ENCODE measurements around the gene PIR. TPM values are rescaled to one million over a fixed set of nuclear protein-coding genes. Genes with fewer than 3 reads are reported as not detected.

The PIR gene
- total RNA-seq, 2 experiments from 2014 or later, result 1.9 to 3.5 TPM

DNA sequence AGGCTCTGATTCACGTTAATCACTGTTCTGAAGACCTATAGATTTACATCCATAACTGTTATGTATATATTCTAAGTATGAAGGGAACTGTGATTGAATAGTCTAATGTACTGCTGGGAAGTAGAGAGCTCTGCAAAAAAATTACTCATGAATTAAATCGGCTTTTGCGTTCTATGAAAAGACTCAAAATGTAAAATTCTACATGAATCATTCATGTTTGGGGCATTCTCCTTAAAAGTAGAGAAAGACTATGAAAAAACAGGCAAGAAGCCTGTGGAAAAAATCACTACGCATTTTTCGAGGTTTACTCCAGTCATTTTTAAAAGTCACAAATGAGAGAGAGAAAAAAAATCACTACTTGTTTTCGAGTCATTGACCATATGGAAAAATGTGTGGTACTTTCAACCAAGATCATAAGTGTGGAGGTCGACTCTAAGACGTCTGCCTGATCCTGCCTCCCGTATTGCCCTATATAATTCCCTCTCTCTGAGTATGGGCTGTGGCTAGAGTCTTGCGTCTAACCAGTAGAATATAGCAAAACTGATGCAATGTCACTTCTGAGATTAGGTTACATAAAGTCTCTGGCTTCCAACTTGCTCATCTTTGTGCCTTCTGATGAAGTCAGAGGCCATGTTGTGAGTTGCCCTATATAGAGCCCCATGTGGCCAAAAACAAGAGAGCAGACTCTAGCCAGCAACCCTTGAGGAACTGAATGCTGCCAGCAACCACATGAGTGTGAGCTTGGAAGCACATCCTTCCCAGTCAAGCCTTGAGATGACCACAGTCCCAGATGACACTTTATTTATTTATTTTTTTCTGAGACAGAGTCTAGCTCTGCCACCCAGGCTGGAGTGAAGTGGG is 76.8 kb downstream of the PIR start:
- no peak overlapping the region for H3K4me2 ChIP-seq (ENCODE audit: low read length)
- DNase-seq (ENCODE audit: low spot score), result no peak
- no peak overlapping the region for H3K27ac ChIP-seq (ENCODE audit: low read depth, low read length, poor library complexity, severe bottlenecking)
- H3K79me2 ChIP-seq (ENCODE audit: insufficient read depth, low read depth, low read length), result no peaks in the 10 kb centered on the region
- H3K4me3 ChIP-seq (ENCODE audit: low read depth, low read length, poor library complexity, severe bottlenecking), result no peak overlapping the region
- intact Hi-C loops (cut with micrococcal nuclease; ENCODE audit: unreplicated experiment), result no loop called here
- no peaks in the 10 kb centered on the region for H3K36me3 ChIP-seq (ENCODE audit: insufficient read depth, low read length)
- no peaks in the 10 kb centered on the region for H4K20me1 ChIP-seq (ENCODE audit: insufficient read depth, low read length)
- H3K9me3 ChIP-seq (ENCODE audit: low read length), result no peaks in the 10 kb centered on the region
- ChIA-PET CTCF (ENCODE audit: unreplicated experiment) (no interaction called here), POLR2A (no interaction called here)
- no peaks in the 10 kb centered on the region for H3K4me1 ChIP-seq (ENCODE audit: insufficient read depth, low read length, poor library complexity, severe bottlenecking)
- BruUV-seq (replicated peaks), result no TSS peak
- H2AFZ ChIP-seq (ENCODE audit: low read length), result no peak overlapping the region
- H3K9me2 ChIP-seq (ENCODE audit: insufficient read depth, low read length), result no peaks in the 10 kb centered on the region
- TF ChIP-seq, protein P1, sequence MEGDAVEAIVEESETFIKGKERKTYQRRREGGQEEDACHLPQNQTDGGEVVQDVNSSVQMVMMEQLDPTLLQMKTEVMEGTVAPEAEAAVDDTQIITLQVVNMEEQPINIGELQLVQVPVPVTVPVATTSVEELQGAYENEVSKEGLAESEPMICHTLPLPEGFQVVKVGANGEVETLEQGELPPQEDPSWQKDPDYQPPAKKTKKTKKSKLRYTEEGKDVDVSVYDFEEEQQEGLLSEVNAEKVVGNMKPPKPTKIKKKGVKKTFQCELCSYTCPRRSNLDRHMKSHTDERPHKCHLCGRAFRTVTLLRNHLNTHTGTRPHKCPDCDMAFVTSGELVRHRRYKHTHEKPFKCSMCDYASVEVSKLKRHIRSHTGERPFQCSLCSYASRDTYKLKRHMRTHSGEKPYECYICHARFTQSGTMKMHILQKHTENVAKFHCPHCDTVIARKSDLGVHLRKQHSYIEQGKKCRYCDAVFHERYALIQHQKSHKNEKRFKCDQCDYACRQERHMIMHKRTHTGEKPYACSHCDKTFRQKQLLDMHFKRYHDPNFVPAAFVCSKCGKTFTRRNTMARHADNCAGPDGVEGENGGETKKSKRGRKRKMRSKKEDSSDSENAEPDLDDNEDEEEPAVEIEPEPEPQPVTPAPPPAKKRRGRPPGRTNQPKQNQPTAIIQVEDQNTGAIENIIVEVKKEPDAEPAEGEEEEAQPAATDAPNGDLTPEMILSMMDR (conservative IDR thresholded peaks at IDR 0.05; ENCODE audit: low read length), result no peak
- TF ChIP-seq EZH2phosphoT487 (IDR thresholded peaks at IDR 0.05; ENCODE audit: borderline replicate concordance, low read depth, low read length), result no peak

DNA sequence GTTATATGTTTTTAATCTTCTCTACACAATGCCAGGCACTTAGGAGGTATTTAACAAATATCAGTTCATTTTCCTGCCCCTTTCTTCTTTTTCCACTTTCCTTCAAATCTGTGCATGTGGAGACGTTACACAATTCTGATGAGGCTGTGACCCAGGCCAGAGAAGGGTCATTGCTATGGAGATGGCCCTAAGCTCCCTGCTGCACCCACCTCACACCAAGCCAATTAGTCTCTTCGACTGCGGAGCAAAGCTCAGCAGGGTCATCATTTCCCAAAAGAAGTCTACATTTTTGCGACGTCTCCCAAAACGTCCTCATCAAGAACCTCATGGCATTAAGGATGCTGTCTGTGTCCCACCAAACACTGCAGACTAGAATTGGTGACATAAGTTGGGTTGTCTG is 80.0 kb downstream of the PIR start:
- H3K4me3 ChIP-seq (ENCODE audit: low read depth, low read length, poor library complexity, severe bottlenecking), result no peak overlapping the region
- H3K27ac ChIP-seq (ENCODE audit: low read depth, low read length, poor library complexity, severe bottlenecking), result no peak overlapping the region
- intact Hi-C loops (cut with micrococcal nuclease; ENCODE audit: unreplicated experiment), result no loop called here
- ChIA-PET CTCF (ENCODE audit: unreplicated experiment) (no interaction called here), POLR2A (interaction anchor here (0.7 to 1.0 kb wide), 2 partner anchors 13 to 56 kb away, joined by 3 read pairs; no protein-coding TSS in a partner anchor)
- no peak overlapping the region for H2AFZ ChIP-seq (ENCODE audit: low read length)
- H3K4me1 ChIP-seq (ENCODE audit: insufficient read depth, low read length, poor library complexity, severe bottlenecking), result no peaks in the 10 kb centered on the region
- BruUV-seq (replicated peaks), result no TSS peak
- no peak overlapping the region for H3K4me2 ChIP-seq (ENCODE audit: low read length)
- no peaks in the 10 kb centered on the region for H4K20me1 ChIP-seq (ENCODE audit: insufficient read depth, low read length)
- DNase-seq (ENCODE audit: low spot score), result no peak
- no peak for TF ChIP-seq EZH2phosphoT487 (IDR thresholded peaks at IDR 0.05; ENCODE audit: borderline replicate concordance, low read depth, low read length)
- TF ChIP-seq, protein P1 (conservative IDR thresholded peaks at IDR 0.05; ENCODE audit: low read length), result no peak
- H3K9me3 ChIP-seq (ENCODE audit: low read length), result no peaks in the 10 kb centered on the region
- no peaks in the 10 kb centered on the region for H3K79me2 ChIP-seq (ENCODE audit: insufficient read depth, low read depth, low read length)
- no peaks in the 10 kb centered on the region for H3K9me2 ChIP-seq (ENCODE audit: insufficient read depth, low read length)
- no peaks in the 10 kb centered on the region for H3K36me3 ChIP-seq (ENCODE audit: insufficient read depth, low read length)

DNA sequence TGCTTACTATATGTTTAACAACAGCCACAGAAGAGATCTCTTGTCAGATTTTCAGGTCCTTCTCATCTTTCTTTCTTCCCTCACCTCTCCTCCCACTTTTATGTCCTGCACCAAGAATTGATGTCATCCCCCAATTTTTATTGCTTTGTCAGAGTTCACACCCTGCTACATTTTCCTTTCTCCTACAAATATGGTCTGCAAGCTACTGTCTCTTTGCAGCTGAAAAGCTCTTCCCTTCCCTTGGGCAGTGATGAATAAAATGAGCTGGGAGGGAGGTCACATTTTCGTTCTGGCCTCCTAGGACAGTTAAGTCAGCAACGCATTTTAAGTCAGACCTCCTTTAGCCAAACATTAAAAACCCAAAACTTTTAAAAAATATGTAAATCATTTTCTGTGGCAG is 82.2 kb downstream of the PIR start:
- Histone ChIP-seq H3K4me1 (ENCODE audit: insufficient read depth, low read length, poor library complexity, severe bottlenecking) (no peaks in the 10 kb centered on the region), H4K20me1 (ENCODE audit: insufficient read depth, low read length) (no peaks in the 10 kb centered on the region), H3K9me2 (ENCODE audit: insufficient read depth, low read length) (no peaks in the 10 kb centered on the region), H3K36me3 (ENCODE audit: insufficient read depth, low read length) (no peaks in the 10 kb centered on the region), H3K4me3 (ENCODE audit: low read depth, low read length, poor library complexity, severe bottlenecking) (no peak overlapping the region), H3K9me3 (ENCODE audit: low read length) (no peaks in the 10 kb centered on the region), H2AFZ (ENCODE audit: low read length) (no peak overlapping the region), H3K4me2 (ENCODE audit: low read length) (no peak overlapping the region), H3K79me2 (ENCODE audit: insufficient read depth, low read depth, low read length) (no peaks in the 10 kb centered on the region), H3K27ac (ENCODE audit: low read depth, low read length, poor library complexity, severe bottlenecking) (no peak overlapping the region)
- intact Hi-C loops (cut with micrococcal nuclease; ENCODE audit: unreplicated experiment), result no loop called here
- no peak for DNase-seq (ENCODE audit: low spot score)
- POLR2A ChIA-PET, result no interaction called here
- TF ChIP-seq, protein P1 (conservative IDR thresholded peaks at IDR 0.05; ENCODE audit: low read length), result no peak
- TF ChIP-seq EZH2phosphoT487 (IDR thresholded peaks at IDR 0.05; ENCODE audit: borderline replicate concordance, low read depth, low read length), result no peak
- BruUV-seq (replicated peaks), result no TSS peak
- CTCF ChIA-PET (ENCODE audit: unreplicated experiment), result no interaction called here
